Activated T-helper 1 cell treated with Interleukin-2 at 50 U/mL for 16 hours (primary cell): ENCODE data around the gene PSMB8.
A peak's percentile ranks its signal among the peaks of the same experiment; 100 is the strongest.
"Not testable (repeated sequence)": the region's sequence is repeated elsewhere in the genome, so short reads cannot be mapped to it uniquely, and the experiment has no call there.

Source experiments
- DNase-seq: peaks from one replicate; pipeline ENCODE4 v3.0.0-alpha.2; 2020; ENCODE audit warnings: low read depth

The PSMB8 gene

GRCh38 chr6:32836873-32837272, 7.0 kb downstream of the PSMB8 start:
- no peak for DNase-seq

GRCh38 chr6:32835167-32835893, 8.5 kb downstream of the PSMB8 start:
- DNase-seq, result no peak

GRCh38 chr6:32833664-32834063, 10.2 kb downstream of the PSMB8 start:
- no peak for DNase-seq

GRCh38 chr6:32832535-32832934, 11.3 kb downstream of the PSMB8 start:
- DNase-seq, result no peak

- DNase-seq, result no peak
These were observed 12.9 kb downstream of the PSMB8 start for GRCh38 chr6:32830936-32831335.

GRCh38 chr6:32830017-32830416, 13.8 kb downstream of the PSMB8 start:
- no peak for DNase-seq

GRCh38 chr6:32829495-32829894, 14.4 kb downstream of the PSMB8 start:
- no peak for DNase-seq

- no peak for DNase-seq
These were observed 16.8 kb downstream of the PSMB8 start for GRCh38 chr6:32827025-32827424.

- DNase-seq, result no peak
These were observed 17.9 kb downstream of the PSMB8 start for GRCh38 chr6:32825966-32826365.

GRCh38 chr6:32819729-32820128, 24.1 kb downstream of the PSMB8 start:
- no peak for DNase-seq

- DNase-seq, result no peak
These were observed 25.0 kb downstream of the PSMB8 start for GRCh38 chr6:32818867-32819266.

GRCh38 chr6:32816746-32817204, 27.1 kb downstream of the PSMB8 start, which contains the start of gene HLA-DOB:
HLA-DOB (minus strand) TSS chr6:32817002; CDS start chr6:32816951, 51 bp downstream.
- DNase-seq, result no peak

GRCh38 chr6:32815996-32816395, 27.9 kb downstream of the PSMB8 start:
- DNase-seq, result no peak

GRCh38 chr6:32815115-32815514, 28.7 kb downstream of the PSMB8 start:
- DNase-seq, result no peak

GRCh38 chr6:32814145-32814544, 29.7 kb downstream of the PSMB8 start:
- DNase-seq, result no peak

- no peak for DNase-seq
These were observed 34.7 kb downstream of the PSMB8 start for GRCh38 chr6:32809171-32809570.

GRCh38 chr6:32807020-32807580, 36.7 kb downstream of the PSMB8 start:
- no peak for DNase-seq

GRCh38 chr6:32805404-32805803, 38.4 kb downstream of the PSMB8 start:
- DNase-seq, result not testable (repeated sequence)

GRCh38 chr6:32803416-32803815, 40.4 kb downstream of the PSMB8 start:
- no peak for DNase-seq

- no peak for DNase-seq
These were observed 44.1 kb downstream of the PSMB8 start for GRCh38 chr6:32799740-32800139.

GRCh38 chr6:32799168-32799567, 44.7 kb downstream of the PSMB8 start:
- DNase-seq, result no peak

- DNase-seq, result peak; percentile 55
These were observed 46.7 kb downstream of the PSMB8 start for GRCh38 chr6:32796848-32797776.

GRCh38 chr6:32794510-32794909, 49.3 kb downstream of the PSMB8 start:
- no peak for DNase-seq
